GM12864 (cell line): Measurements from ENCODE around the gene PCDH9.

Experiments used
- DNase-seq: peaks from one replicate; pipeline ENCODE4 v3.0.0-alpha.2; 2011; ENCODE audit warnings: low read depth
- H3K4me3 ChIP-seq: 2 replicates; pipeline ENCODE4 v1.5.1; 2011; ENCODE audit warnings: mild to moderate bottlenecking, low read depth, low read length, control low read depth
- TF ChIP-seq, protein P1 (sequence below): IDR thresholded peaks from 2 replicates; pipeline ENCODE4 v1.5.1; 2011; ENCODE audit warnings: low read depth, mild to moderate bottlenecking, moderate library complexity, low read length, control low read depth, inconsistent platforms; ENCODE audit errors: missing control alignments

PCDH9 gene

DNA sequence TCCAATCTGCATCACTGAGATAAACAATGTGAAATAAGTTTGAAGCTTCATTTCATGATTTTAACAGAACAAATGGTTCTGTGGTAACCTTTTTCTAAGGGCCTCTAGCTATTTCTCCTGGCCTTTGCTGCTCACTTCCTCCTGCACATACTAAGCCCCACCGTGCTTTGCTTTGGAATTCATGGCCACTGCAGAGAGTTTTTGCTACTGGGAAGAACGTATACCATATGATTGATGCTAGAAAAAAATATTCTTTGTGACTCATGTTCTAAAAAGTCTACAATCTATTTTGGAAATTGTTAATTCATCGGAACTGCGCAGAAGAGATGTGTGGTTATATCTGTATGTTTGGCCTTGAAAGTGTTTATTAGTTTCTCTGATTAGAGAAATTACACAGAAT, 747.3 kb downstream of the PCDH9 start:
- DNase-seq = no peak
- TF ChIP-seq, protein P1, sequence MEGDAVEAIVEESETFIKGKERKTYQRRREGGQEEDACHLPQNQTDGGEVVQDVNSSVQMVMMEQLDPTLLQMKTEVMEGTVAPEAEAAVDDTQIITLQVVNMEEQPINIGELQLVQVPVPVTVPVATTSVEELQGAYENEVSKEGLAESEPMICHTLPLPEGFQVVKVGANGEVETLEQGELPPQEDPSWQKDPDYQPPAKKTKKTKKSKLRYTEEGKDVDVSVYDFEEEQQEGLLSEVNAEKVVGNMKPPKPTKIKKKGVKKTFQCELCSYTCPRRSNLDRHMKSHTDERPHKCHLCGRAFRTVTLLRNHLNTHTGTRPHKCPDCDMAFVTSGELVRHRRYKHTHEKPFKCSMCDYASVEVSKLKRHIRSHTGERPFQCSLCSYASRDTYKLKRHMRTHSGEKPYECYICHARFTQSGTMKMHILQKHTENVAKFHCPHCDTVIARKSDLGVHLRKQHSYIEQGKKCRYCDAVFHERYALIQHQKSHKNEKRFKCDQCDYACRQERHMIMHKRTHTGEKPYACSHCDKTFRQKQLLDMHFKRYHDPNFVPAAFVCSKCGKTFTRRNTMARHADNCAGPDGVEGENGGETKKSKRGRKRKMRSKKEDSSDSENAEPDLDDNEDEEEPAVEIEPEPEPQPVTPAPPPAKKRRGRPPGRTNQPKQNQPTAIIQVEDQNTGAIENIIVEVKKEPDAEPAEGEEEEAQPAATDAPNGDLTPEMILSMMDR = no peak
- H3K4me3 ChIP-seq = no peak overlapping the region

DNA sequence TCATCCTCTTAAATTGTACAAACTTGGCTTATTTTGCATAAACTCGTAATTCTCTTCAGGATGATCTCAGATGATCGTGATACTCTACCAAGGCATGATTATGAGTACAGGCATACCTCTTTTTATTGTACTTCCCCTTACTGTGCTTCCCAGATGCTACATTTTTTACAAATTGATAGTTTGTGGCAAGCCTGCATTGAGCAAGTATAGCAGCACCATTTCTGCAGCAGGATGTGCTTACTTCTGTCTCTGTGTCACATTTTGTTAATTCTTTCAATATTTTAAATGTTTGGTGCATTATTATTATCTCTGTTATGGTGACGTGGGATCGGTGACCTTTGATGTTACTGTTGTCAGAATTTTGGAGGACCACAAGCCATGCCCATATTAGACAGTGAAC, 752.3 kb downstream of the PCDH9 start:
- no peak for DNase-seq
- no peak overlapping the region for H3K4me3 ChIP-seq
- TF ChIP-seq, protein P1 = no peak

DNA sequence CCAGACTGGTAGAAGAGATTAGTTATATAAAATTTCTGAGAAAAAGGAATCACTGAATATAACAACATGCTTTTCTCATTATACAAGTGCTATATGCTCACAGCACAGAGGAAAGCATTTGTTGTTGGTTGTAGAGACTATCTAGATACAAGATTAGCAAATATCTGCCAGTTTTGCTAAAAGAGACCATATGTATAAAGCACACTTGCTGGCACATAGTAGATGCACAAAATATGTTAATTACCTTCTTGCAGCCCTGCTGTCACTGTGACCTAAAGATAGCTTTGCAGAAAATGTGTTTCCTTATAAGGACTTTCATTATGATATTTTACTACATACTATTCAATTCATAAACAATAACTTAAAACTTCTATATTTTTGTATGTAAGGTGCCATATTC, 755.1 kb downstream of the PCDH9 start:
- DNase-seq = no peak
- TF ChIP-seq, protein P1 = no peak
- no peak overlapping the region for H3K4me3 ChIP-seq

DNA sequence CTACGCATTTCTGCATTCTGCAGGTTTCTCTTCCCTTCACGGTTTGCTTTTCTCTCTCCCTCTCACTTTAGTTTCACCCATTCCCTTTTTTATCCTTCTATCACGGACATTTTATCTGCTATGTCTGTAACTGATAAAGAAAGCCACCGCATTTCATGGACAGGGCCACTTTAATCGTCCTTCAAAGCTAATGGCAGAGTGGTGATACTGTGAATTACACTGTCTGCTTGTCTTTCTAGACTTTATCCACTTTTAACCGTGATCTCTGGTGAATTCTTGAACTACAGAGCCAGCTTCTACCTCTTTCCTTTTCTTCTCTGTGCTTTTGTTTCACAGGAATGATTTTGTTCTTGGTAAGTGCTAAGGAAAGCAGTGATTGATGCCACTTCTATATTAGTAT, 760.4 kb downstream of the PCDH9 start:
- no peak overlapping the region for H3K4me3 ChIP-seq
- no peak for DNase-seq
- TF ChIP-seq, protein P1 = no peak

- no peak for DNase-seq
- H3K4me3 ChIP-seq = no peak overlapping the region
- TF ChIP-seq, protein P1 = no peak
These were observed 761.5 kb downstream of the PCDH9 start for GRCh38 chr13:66468656-66469055.

DNA sequence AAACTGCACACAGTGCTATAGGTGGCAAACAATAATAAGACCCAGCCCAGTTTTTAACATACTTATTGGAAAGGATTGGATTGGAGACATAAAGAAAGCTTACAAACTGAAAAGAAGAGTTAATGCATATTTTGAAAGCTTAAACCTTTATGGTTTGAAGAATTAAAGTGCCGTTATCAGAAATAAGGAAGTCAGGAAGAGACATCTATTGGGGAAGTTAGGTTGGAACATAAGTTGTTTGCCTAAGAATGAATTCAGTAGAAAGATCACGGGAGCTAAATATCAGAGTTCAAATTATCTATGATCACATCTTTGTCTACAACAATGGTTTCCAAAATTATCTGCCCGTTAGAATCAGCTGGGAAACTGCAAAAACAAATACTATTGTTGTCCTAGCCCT, 767.9 kb downstream of the PCDH9 start:
- no peak for DNase-seq
- TF ChIP-seq, protein P1 = no peak
- H3K4me3 ChIP-seq = no peak overlapping the region

- no peak for DNase-seq
- no peak overlapping the region for H3K4me3 ChIP-seq
- TF ChIP-seq, protein P1 = no peak
These were observed 769.1 kb downstream of the PCDH9 start for GRCh38 chr13:66461021-66461420.
